Ishikawa (cell line): Measurements from ENCODE around the gene GNG4.
A peak's percentile ranks its signal among the peaks of the same experiment; 100 is the strongest.

Experiments used
- CEBPB ChIP-seq: IDR thresholded peaks from 2 replicates; pipeline ENCODE4 v1.6.1; 2012
- CREB1 ChIP-seq: IDR thresholded peaks from 2 replicates; pipeline ENCODE4 v1.6.1; 2012; ENCODE audit warnings: low read depth
- EGR1 ChIP-seq: IDR thresholded peaks from 2 replicates; pipeline ENCODE4 v1.6.1; 2012
- EP300 ChIP-seq: IDR thresholded peaks from 2 replicates; pipeline ENCODE4 v1.6.1; 2012; ENCODE audit warnings: borderline replicate concordance
- FOXM1 ChIP-seq: IDR thresholded peaks from 2 replicates; pipeline ENCODE4 v1.6.1; 2012; ENCODE audit warnings: low read depth, borderline replicate concordance
- MAX ChIP-seq: IDR thresholded peaks from 2 replicates; pipeline ENCODE4 v1.6.1; 2012
- NFIC ChIP-seq: IDR thresholded peaks from 2 replicates; pipeline ENCODE4 v1.6.1; 2012
- RAD21 ChIP-seq: IDR thresholded peaks from 2 replicates; pipeline ENCODE4 v1.6.1; 2012; ENCODE audit warnings: low read depth
- REST ChIP-seq: IDR thresholded peaks from 2 replicates; pipeline ENCODE4 v1.6.1; 2012; ENCODE audit warnings: low read depth, mild to moderate bottlenecking
- TAF1 ChIP-seq: IDR thresholded peaks from 2 replicates; pipeline ENCODE4 v1.6.1; 2012; ENCODE audit warnings: low read depth, mild to moderate bottlenecking
- TCF12 ChIP-seq: IDR thresholded peaks from 2 replicates; pipeline ENCODE4 v1.6.1; 2012; ENCODE audit warnings: low read depth
- TEAD4 ChIP-seq: IDR thresholded peaks from 2 replicates; pipeline ENCODE4 v1.6.1; 2012
- YY1 ChIP-seq: IDR thresholded peaks from 2 replicates; pipeline ENCODE4 v1.6.1; 2012; ENCODE audit warnings: low read depth
- ZBTB7A ChIP-seq: IDR thresholded peaks from 2 replicates; pipeline ENCODE4 v1.6.1; 2012; ENCODE audit warnings: low read depth

The GNG4 gene

GRCh38 chr1:235657747-235658526 is 8.4 kb upstream of the GNG4 start:
- TF ChIP-seq TEAD4 (no peak), TAF1 (no peak), RAD21 (no peak), NFIC (no peak), TCF12 (no peak), REST (no peak), CEBPB (no peak)

GRCh38 chr1:235657269-235657668 is 7.7 kb upstream of the GNG4 start:
- no peak for TF ChIP-seq NFIC
- no peak for TF ChIP-seq EP300
- TF ChIP-seq EGR1: no peak
- no peak for TF ChIP-seq CEBPB
- TF ChIP-seq TEAD4: no peak
- TF ChIP-seq REST: no peak
- no peak for TF ChIP-seq YY1

- no peak for TF ChIP-seq YY1
- no peak for TF ChIP-seq TCF12
- TF ChIP-seq EGR1: no peak
- TF ChIP-seq NFIC: no peak
- TF ChIP-seq CREB1: no peak
- no peak for TF ChIP-seq TAF1
- TF ChIP-seq RAD21: no peak
- TF ChIP-seq EP300: no peak
- TF ChIP-seq FOXM1: no peak
- no peak for TF ChIP-seq TEAD4
These were observed 2.8 kb upstream of the GNG4 start for GRCh38 chr1:235652364-235652763.

GRCh38 chr1:235651170-235651806 is 1.7 kb upstream of the GNG4 start:
- TF ChIP-seq CREB1: no peak

GRCh38 chr1:235650341-235651169 is 971 bp upstream of the GNG4 start:
- TF ChIP-seq MAX (0 out of 2 replicates have a peak, but pooled peaks have one; percentile 16), TCF12 (no peak)

- TF ChIP-seq EGR1: no peak
- TF ChIP-seq YY1: peak; percentile 40; the same call in 1 of the 2 replicates
- no peak for TF ChIP-seq TCF12
- no peak for TF ChIP-seq ZBTB7A
- no peak for TF ChIP-seq TEAD4
- no peak for TF ChIP-seq FOXM1
- no peak for TF ChIP-seq CREB1
- peak; percentile 71 for TF ChIP-seq MAX
- no peak for TF ChIP-seq CEBPB
- TF ChIP-seq REST: peak; percentile 92
These were observed 623 bp downstream of the GNG4 start for GRCh38 chr1:235648954-235649367.
